Measurements from ENCODE around the gene MTHFR. TPM values are rescaled to one million over a fixed set of nuclear protein-coding genes. Genes with fewer than 3 reads are reported as not detected.

The MTHFR gene
- total and polyA plus RNA-seq, 3 experiments from 2014 or later: 10.0 to 16.3 (median 13.5) TPM

GRCh38 chr1:11768821-11769220 lies 36.9 kb downstream of the MTHFR start:
- Mint-ChIP-seq H3K27me3 (peaks cover 4 to 8% of the 10 kb centered on the region in 2 donors), H3K4me3 (no peak overlapping the region), H3K4me1 (no peaks in the 10 kb centered on the region), H3K36me3 (no peaks in the 10 kb centered on the region), H3K27ac (no peak overlapping the region), H3K9me3 (no peaks in the 10 kb centered on the region)
- H3K4me1 ChIP-seq (ENCODE audit: insufficient read depth, low read length): no peaks in the 10 kb centered on the region
- no peak overlapping the region for H3K4me3 ChIP-seq (ENCODE audit: low read length)
- CTCF ChIA-PET: no interaction called here
- H3K9me3 ChIP-seq (ENCODE audit: low read length): no peaks in the 10 kb centered on the region
- no peak for DNase-seq
- POLR2A ChIA-PET: no interaction called here
- no peaks in the 10 kb centered on the region for H3K36me3 ChIP-seq (ENCODE audit: insufficient read depth, low read length)
- no peak overlapping the region for H3K27ac ChIP-seq (ENCODE audit: low read depth, low read length)
- H3K27me3 ChIP-seq (ENCODE audit: insufficient read depth, low read length, poor library complexity, severe bottlenecking): no peaks in the 10 kb centered on the region

GRCh38 chr1:11767922-11768704 lies 37.7 kb downstream of the MTHFR start:
- Mint-ChIP-seq H3K27ac (no peak overlapping the region), H3K4me3 (no peak overlapping the region), H3K4me1 (no peaks in the 10 kb centered on the region), H3K27me3 (peaks cover 9 to 11% of the 10 kb centered on the region in 2 donors), H3K36me3 (no peaks in the 10 kb centered on the region), H3K9me3 (no peaks in the 10 kb centered on the region)
- Histone ChIP-seq H3K9me3 (ENCODE audit: low read length) (no peaks in the 10 kb centered on the region), H3K27me3 (ENCODE audit: insufficient read depth, low read length, poor library complexity, severe bottlenecking) (no peaks in the 10 kb centered on the region), H3K27ac (ENCODE audit: low read depth, low read length) (no peak overlapping the region), H3K36me3 (ENCODE audit: insufficient read depth, low read length) (no peaks in the 10 kb centered on the region), H3K4me1 (ENCODE audit: insufficient read depth, low read length) (no peaks in the 10 kb centered on the region), H3K4me3 (ENCODE audit: low read length) (no peak overlapping the region)
- no peak for DNase-seq
- POLR2A ChIA-PET: no interaction called here
- CTCF ChIA-PET: no interaction called here

GRCh38 chr1:11766429-11766776 lies 39.4 kb downstream of the MTHFR start:
- H3K9me3 Mint-ChIP-seq: no peaks in the 10 kb centered on the region
- H3K27ac ChIP-seq (ENCODE audit: low read depth, low read length): no peak overlapping the region
- no peak for DNase-seq
- H3K9me3 ChIP-seq (ENCODE audit: low read length): no peaks in the 10 kb centered on the region
- H3K4me1 ChIP-seq (ENCODE audit: insufficient read depth, low read length): no peaks in the 10 kb centered on the region
- no peak overlapping the region for H3K4me3 ChIP-seq (ENCODE audit: low read length)
- ChIA-PET POLR2A (no interaction called here), CTCF (no interaction called here)
- H3K4me1 Mint-ChIP-seq: peaks cover 0 to 10% (median 6%) of the 10 kb centered on the region in 3 donors
- no peaks in the 10 kb centered on the region for H3K36me3 Mint-ChIP-seq
- H3K36me3 ChIP-seq (ENCODE audit: insufficient read depth, low read length): no peaks in the 10 kb centered on the region
- H3K4me3 Mint-ChIP-seq: no peak overlapping the region
- peaks cover 18 to 21% of the 10 kb centered on the region in 2 donors for H3K27me3 Mint-ChIP-seq
- no peaks in the 10 kb centered on the region for H3K27me3 ChIP-seq (ENCODE audit: insufficient read depth, low read length, poor library complexity, severe bottlenecking)
- H3K27ac Mint-ChIP-seq: no peak overlapping the region

- Histone ChIP-seq H3K4me1 (ENCODE audit: insufficient read depth, low read length) (no peaks in the 10 kb centered on the region), H3K36me3 (ENCODE audit: insufficient read depth, low read length) (no peaks in the 10 kb centered on the region), H3K4me3 (ENCODE audit: low read length) (no peak overlapping the region), H3K27ac (ENCODE audit: low read depth, low read length) (no peak overlapping the region), H3K27me3 (ENCODE audit: insufficient read depth, low read length, poor library complexity, severe bottlenecking) (no peaks in the 10 kb centered on the region), H3K9me3 (ENCODE audit: low read length) (no peaks in the 10 kb centered on the region)
- ChIA-PET POLR2A (no interaction called here), CTCF (no interaction called here)
- Mint-ChIP-seq H3K27me3 (peaks cover 18 to 25% of the 10 kb centered on the region in 2 donors), H3K36me3 (no peaks in the 10 kb centered on the region), H3K4me1 (peaks cover 2 to 10% (median 10%) of the 10 kb centered on the region in 3 donors), H3K9me3 (no peaks in the 10 kb centered on the region), H3K4me3 (no peak overlapping the region), H3K27ac (no peak overlapping the region)
- DNase-seq: no peak
These were observed 39.9 kb downstream of the MTHFR start for GRCh38 chr1:11765661-11766428.

GRCh38 chr1:11764519-11764918 lies 41.2 kb downstream of the MTHFR start:
- ChIA-PET POLR2A (no interaction called here), CTCF (no interaction called here)
- Mint-ChIP-seq H3K4me3 (no peak overlapping the region), H3K27me3 (peaks cover 18 to 31% of the 10 kb centered on the region in 2 donors), H3K4me1 (peaks cover 2 to 10% (median 10%) of the 10 kb centered on the region in 3 donors), H3K27ac (no peak overlapping the region), H3K9me3 (no peaks in the 10 kb centered on the region), H3K36me3 (no peaks in the 10 kb centered on the region)
- Histone ChIP-seq H3K27me3 (ENCODE audit: insufficient read depth, low read length, poor library complexity, severe bottlenecking) (no peaks in the 10 kb centered on the region), H3K4me1 (ENCODE audit: insufficient read depth, low read length) (no peaks in the 10 kb centered on the region), H3K9me3 (ENCODE audit: low read length) (no peaks in the 10 kb centered on the region), H3K27ac (ENCODE audit: low read depth, low read length) (no peak overlapping the region), H3K4me3 (ENCODE audit: low read length) (no peak overlapping the region), H3K36me3 (ENCODE audit: insufficient read depth, low read length) (no peaks in the 10 kb centered on the region)
- no peak for DNase-seq

- POLR2A ChIA-PET: no interaction called here
These were observed 41.6 kb downstream of the MTHFR start for GRCh38 chr1:11764115-11764514.

GRCh38 chr1:11761988-11762406 lies 43.8 kb downstream of the MTHFR start, which contains the start of gene C1orf167:
Gene C1orf167, plus strand, starts transcription at chr1:11762193. Its CDS starts 2,208 bp downstream, at chr1:11764401.
- Histone ChIP-seq H3K36me3 (ENCODE audit: insufficient read depth, low read length) (no peaks in the 10 kb centered on the region), H3K4me1 (ENCODE audit: insufficient read depth, low read length) (no peaks in the 10 kb centered on the region), H3K27me3 (ENCODE audit: insufficient read depth, low read length, poor library complexity, severe bottlenecking) (no peaks in the 10 kb centered on the region), H3K9me3 (ENCODE audit: low read length) (no peaks in the 10 kb centered on the region), H3K27ac (ENCODE audit: low read depth, low read length) (no peak within 1 kb of the TSS), H3K4me3 (ENCODE audit: low read length) (no peak within 1 kb of the TSS)
- Mint-ChIP-seq H3K9me3 (no peaks in the 10 kb centered on the region), H3K4me3 (peak within 1 kb of the TSS in 3 of 7 donors; percentile 33 to 39 (median 37)), H3K27ac (peak within 1 kb of the TSS in 1 of 8 donors; percentile 47), H3K4me1 (peaks cover 2 to 10% (median 10%) of the 10 kb centered on the region in 3 donors), H3K27me3 (peaks cover 18 to 34% of the 10 kb centered on the region in 2 donors), H3K36me3 (no peaks in the 10 kb centered on the region)
- ChIA-PET POLR2A (no interaction called here), CTCF (no interaction called here)
- peak in 3 of 5 donors; percentile 10 to 16 (median 15) for DNase-seq

More at GRCh38 chr1:11764115-11764514, 41.6 kb downstream of the MTHFR start:
- H3K27me3 ChIP-seq (ENCODE audit: insufficient read depth, low read length, poor library complexity, severe bottlenecking): no peaks in the 10 kb centered on the region
- H3K27ac ChIP-seq (ENCODE audit: low read depth, low read length): no peak overlapping the region
- peaks cover 2 to 10% (median 10%) of the 10 kb centered on the region in 3 donors for H3K4me1 Mint-ChIP-seq
- no peak for DNase-seq
- no peak overlapping the region for H3K27ac Mint-ChIP-seq
- no peaks in the 10 kb centered on the region for H3K36me3 Mint-ChIP-seq
- CTCF ChIA-PET: no interaction called here
- no peak overlapping the region for H3K4me3 Mint-ChIP-seq
- H3K4me3 ChIP-seq (ENCODE audit: low read length): no peak overlapping the region
- H3K9me3 ChIP-seq (ENCODE audit: low read length): no peaks in the 10 kb centered on the region
- H3K27me3 Mint-ChIP-seq: peaks cover 18 to 31% of the 10 kb centered on the region in 2 donors
- no peaks in the 10 kb centered on the region for H3K4me1 ChIP-seq (ENCODE audit: insufficient read depth, low read length)
- no peaks in the 10 kb centered on the region for H3K36me3 ChIP-seq (ENCODE audit: insufficient read depth, low read length)
- no peaks in the 10 kb centered on the region for H3K9me3 Mint-ChIP-seq

GRCh38 chr1:11761285-11761684 lies 44.5 kb downstream of the MTHFR start:
- peaks cover 2 to 10% (median 10%) of the 10 kb centered on the region in 3 donors for H3K4me1 Mint-ChIP-seq
- peak overlapping the region in 1 of 8 donors; percentile 47 for H3K27ac Mint-ChIP-seq
- H3K27me3 Mint-ChIP-seq: peaks cover 18 to 39% of the 10 kb centered on the region in 2 donors
- ChIA-PET CTCF (interaction anchor here (1.0 kb wide), 1 partner anchor 117 kb away, joined by 3 read pairs; no protein-coding TSS in a partner anchor), POLR2A (no interaction called here)
- no peaks in the 10 kb centered on the region for H3K36me3 ChIP-seq (ENCODE audit: insufficient read depth, low read length)
- no peaks in the 10 kb centered on the region for H3K9me3 Mint-ChIP-seq
- no peaks in the 10 kb centered on the region for H3K36me3 Mint-ChIP-seq
- no peaks in the 10 kb centered on the region for H3K9me3 ChIP-seq (ENCODE audit: low read length)
- no peaks in the 10 kb centered on the region for H3K27me3 ChIP-seq (ENCODE audit: insufficient read depth, low read length, poor library complexity, severe bottlenecking)
- no peaks in the 10 kb centered on the region for H3K4me1 ChIP-seq (ENCODE audit: insufficient read depth, low read length)
- peak overlapping the region in 2 of 7 donors; percentile 33 to 39 for H3K4me3 Mint-ChIP-seq
- no peak overlapping the region for H3K4me3 ChIP-seq (ENCODE audit: low read length)
- DNase-seq: no peak
- H3K27ac ChIP-seq (ENCODE audit: low read depth, low read length): no peak overlapping the region

Data from CD8-positive, alpha-beta memory T cell (primary cell).